Measurements from ENCODE around the gene ZSCAN20.
"Not testable (repeated sequence)": the region's sequence is repeated elsewhere in the genome, so short reads cannot be mapped to it uniquely, and the experiment has no call there.

GRCh38 chr1:33509276-33509675 is 36.8 kb downstream of the ZSCAN20 start:
- not testable (repeated sequence) for TF ChIP-seq CTCF, POLR2A (IDR thresholded peaks at IDR 0.05)

Measured in Peyer's patch (tissue), 4 donors.